Right ventricle myocardium inferior (tissue), 1 donor: ENCODE results near the gene BCL11B. TPM values are rescaled to one million over a fixed set of nuclear protein-coding genes. Genes with fewer than 3 reads are reported as not detected.

Experiments used
- ATAC-seq: fragments of 200-7000 bp; cut with Tn5 transposase; one replicate; pipeline ENCODE4 v1.9.1; 2020; ENCODE audit warnings: mild to moderate bottlenecking, moderate library complexity
- DNase-seq: peaks from one replicate; pipeline ENCODE4 v3.0.0; 2021; ENCODE audit errors: missing footprints
- intact Hi-C: fragments of 100-400 bp; cut with DNase I; formaldehyde crosslinking; loops from one replicate; pipeline ENCODE4 v1.11.0; 2022
- total RNA-seq: library from RNA; stranded (reverse); fragmentation: NEBNext Ultra II Directional; extraction: Animal tissue kit (Norgen Biotek cat#: 25700); gene quantifications from one replicate; pipeline ENCODE4 v1.2.1, GENCODE V29; 2021
- donor health status: DM: no; HTN: yes; CAD: no; lungs with severe emphysema.

BCL11B gene
- total RNA-seq, 1 donor from 2014 or later: 0.14 TPM

DNA sequence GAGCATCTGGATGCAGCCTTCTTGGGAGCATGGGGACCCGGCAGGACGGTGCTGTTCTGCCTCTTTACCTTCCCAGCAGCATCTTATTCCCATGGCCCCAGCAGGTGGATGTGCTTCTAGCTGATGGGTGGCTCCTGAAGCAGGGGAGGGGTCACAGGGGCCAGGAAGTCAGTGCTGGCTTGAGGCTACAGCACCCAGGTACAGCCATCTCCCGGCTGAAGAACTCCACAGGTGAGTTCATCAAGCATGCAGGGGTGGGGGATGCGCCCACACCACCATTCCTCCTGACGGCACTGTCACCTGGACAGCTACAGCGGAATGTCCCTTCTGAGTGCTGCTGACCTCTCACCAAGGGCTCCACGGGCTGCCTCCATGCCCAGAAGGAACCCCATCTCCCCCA lies 57.3 kb downstream of the BCL11B start:
- no peak for ATAC-seq
- intact Hi-C loops: no loop called here
- DNase-seq: no peak

DNA sequence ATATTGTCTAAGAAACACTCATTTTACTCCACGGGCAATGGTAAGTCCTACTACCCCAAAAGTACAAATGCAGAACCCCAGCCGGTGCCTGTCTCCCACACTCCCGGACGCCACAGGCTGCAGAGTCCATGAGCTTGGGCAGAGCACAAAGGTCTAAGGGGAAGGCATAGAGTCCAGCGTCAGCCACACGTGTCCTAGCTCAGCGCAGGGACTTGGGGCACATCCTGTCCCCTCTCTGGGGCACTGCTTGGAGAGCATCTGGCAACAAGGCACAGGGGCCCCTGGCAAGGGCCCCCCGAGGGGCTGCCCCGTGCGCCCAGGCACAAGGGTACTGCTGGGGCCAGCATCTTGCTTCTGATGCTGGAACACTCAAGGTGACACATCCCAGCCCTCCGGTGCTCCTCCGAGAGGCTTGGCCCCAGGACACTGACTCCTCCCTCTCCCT lies 58.4 kb downstream of the BCL11B start:
- no peak for ATAC-seq
- intact Hi-C loops: no loop called here
- peak; percentile 63 for DNase-seq

DNA sequence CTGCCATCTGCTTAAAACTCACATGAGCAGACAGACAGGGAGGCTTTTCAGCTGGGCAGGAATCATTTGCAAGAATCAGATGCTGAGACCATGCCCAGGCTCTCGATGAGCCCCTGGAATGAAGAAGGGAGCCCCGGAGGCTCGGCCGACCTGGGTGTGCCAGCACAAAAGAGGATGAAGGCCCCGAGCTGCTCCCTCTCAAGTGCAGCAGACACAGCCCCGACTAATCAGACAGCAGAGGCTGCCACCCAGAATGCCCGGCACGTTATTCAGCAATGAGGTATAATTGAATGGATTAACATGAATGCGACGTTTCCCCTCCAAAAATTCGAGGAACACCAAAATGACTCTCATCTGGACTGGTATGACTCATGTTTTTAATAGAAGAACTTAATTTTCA lies 58.9 kb downstream of the BCL11B start:
- intact Hi-C loops: no loop called here
- no peak for ATAC-seq
- DNase-seq: peak; percentile 39

DNA sequence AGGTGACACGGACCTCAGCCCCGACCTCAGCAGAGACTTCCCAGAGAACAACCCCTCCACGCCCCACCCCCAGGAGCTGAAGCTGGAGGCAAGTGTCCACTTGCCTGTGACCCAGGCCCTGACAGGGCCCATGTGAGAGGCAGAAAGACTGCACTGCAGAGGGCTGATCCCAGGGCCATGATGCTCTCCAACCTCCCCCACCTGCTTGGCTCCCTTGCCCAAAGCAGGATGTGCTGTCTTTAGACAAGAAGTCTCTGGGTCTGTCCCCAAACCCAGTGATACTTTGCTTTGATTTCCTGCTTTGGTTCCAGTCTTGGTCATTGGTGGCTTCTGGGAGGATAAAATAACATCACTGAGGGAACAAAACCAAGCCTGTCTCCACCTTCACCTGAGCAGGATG lies 59.4 kb downstream of the BCL11B start:
- DNase-seq: no peak
- no peak for ATAC-seq
- intact Hi-C loops: no loop called here

DNA sequence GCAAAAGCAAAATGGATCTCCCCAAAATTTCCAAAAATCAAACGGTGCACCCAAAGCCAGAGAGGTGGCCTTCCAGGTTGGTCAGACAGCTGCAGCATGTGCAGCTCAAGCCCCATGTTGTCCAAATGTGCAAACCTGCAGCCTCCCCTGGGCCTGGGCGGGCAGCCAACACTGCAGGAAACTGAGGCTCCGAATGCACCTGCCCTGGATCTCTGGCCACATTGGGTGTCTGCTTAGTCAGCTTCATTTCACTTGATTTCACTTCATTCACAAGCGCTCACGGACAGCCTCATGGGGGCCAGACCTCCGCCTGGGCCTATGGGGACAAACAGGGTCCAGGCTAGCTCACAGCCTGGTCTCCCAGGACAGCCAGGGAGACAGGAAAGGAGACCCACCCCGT lies 59.8 kb downstream of the BCL11B start:
- no peak for ATAC-seq
- peak; percentile 18 for DNase-seq

DNA sequence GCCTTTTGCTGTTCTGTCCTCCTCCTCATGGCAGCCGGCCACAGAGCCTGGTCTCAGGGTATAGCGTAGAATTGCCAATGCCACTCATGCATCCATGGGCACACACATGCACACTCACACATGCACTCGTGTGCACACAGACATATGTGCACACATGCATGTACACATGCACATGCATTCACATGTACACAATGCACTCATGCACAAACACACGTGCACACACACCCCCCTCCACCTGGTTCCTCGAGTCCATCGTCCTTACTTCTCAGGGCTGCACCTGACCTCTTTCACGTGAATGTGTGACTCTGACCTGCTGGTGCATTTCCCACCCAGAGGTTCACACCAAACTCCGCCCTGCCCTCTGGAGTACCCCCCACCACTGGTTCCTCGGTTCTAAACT lies 60.6 kb downstream of the BCL11B start:
- ATAC-seq (no peak), DNase-seq (peak; percentile 41)
- intact Hi-C loops: no loop called here

More for the DNA sequence above, 59.8 kb downstream of the BCL11B start:
- intact Hi-C loops: no loop called here

DNA sequence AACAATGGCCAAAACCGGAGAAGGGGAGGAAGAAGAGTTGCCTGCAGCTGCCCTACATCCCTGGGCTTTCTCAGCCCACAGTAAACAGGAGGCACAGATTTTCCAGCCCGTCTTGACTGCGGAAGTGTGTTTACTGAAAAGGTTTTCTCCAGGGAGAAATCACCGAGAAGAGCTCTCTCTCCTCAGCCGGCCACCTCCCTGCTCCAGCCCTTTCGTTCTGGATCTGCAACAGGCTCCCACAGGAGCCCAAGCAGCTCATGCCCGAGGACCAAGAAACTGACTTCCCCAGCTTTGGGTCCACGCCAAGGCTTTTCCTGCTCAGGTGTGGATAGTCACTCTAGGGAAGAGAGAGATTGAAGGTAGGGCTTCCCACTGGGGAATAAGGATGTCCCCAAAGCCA lies 61.7 kb downstream of the BCL11B start:
- ATAC-seq (no peak), DNase-seq (peak; percentile 4)
- intact Hi-C loops: no loop called here

DNA sequence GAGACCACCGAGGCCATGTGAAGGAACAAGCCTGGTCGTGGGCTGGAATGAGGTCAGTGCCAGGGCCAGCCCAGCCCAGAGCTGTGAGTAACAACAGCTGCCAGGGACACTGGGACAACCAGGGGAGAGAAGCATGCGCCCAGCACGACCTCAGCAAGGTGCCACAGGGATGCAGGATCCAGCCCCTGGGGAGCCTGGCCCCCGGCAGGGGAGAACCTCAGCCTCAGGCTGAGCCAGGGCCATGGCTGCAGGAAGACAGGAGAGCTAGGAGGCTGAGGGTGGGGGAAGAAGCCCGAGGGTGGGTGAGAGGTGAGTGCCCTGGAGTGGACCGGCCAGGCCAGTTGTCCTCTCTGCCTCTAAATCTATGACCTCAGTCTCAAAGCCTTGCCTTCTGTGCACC lies 62.6 kb downstream of the BCL11B start:
- ATAC-seq: no peak
- intact Hi-C loops: no loop called here
- DNase-seq: peak; percentile 17

DNA sequence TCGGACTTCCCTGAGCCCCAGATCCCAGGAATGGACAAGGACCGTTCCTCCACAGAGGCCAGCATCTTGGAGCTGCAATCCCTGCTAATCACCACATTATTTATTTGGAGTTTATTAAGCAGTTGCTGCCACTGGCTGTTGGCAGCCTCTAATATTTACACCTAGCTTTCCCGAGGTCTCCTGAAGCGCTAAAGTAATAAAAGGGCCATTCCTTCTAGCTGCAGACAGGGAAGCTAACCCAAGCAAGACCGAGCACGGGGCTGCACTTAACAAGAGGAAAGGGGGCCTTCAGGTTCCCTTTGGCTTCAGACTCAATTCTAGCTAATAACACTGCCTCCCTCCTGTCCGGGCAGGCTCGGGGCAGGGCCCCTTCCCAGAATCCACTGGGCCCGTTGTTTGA lies 63.7 kb downstream of the BCL11B start:
- DNase-seq (peak; percentile 15), ATAC-seq (no peak)
- intact Hi-C loops: no loop called here

DNA sequence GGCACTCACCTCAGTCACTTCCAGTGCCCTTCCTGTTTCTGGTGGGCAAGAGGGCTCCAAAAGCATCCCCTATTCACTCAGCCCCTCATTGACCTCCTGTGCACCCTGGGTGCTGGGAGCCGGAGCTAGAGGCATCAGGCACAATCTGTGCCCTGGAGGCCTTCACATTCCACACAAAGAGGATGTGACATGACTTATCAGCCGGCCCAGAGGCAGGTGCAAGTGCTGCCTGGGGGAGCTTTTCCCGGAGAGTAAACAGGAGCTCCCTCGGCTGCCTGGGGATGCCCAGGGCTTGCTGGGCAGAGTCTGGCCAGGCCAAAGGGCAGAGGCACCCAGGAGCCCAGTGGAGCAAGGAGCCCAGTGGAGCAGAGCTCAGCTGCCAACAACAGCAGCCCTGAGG lies 64.5 kb downstream of the BCL11B start:
- ATAC-seq (no peak), DNase-seq (peak; percentile 28)
- intact Hi-C loops: no loop called here

DNA sequence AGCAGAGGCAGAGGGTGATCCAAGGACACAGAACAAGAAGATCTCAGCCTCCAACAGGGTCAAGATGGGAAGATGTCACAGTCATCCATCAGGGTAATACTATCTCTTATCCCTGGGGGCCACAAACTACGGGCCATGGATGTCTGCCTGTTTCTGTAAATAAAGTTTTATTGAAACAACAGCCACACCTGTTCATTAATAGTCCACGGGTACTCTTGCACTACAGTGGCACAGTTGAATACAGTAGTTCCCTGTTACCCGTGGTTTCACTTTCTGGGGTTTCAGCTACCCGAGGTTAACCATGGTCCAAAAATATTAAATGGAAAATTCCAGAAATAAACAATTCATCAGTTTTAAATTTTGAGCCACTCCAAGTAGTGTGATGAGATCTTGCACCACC lies 65.9 kb downstream of the BCL11B start:
- no peak for ATAC-seq
- DNase-seq: no peak
- intact Hi-C loops: no loop called here

DNA sequence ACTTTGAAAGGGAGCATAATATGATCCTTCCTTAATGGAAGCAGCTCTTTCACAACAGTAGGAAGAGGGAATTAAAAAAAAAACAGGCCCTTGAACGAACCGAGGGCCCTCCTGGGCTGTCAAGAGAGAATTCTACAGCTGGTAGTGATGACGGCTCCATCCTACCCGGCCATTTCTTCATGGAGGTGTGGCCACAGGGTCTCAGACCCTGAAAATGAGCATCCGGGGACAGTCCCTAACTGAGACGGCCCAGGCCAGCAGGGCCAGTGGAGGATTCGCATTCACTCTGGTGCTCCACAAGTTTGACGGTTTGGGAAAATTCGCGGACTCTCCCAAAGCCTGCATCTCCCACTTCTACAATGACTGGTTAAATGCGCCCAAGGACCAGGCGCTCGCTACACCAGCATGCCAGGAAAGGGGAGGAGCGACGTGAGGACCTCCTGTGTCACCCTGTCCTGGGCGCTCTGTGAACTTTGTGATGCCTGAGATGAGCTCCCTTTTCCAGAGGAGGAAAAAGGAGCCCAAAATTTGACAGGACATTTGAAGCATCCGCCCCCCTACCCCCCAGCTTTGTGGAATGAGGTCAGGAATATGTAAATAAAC lies 66.8 kb downstream of the BCL11B start:
- ATAC-seq (no peak), DNase-seq (peak; percentile 14)
- intact Hi-C loops: no loop called here

DNA sequence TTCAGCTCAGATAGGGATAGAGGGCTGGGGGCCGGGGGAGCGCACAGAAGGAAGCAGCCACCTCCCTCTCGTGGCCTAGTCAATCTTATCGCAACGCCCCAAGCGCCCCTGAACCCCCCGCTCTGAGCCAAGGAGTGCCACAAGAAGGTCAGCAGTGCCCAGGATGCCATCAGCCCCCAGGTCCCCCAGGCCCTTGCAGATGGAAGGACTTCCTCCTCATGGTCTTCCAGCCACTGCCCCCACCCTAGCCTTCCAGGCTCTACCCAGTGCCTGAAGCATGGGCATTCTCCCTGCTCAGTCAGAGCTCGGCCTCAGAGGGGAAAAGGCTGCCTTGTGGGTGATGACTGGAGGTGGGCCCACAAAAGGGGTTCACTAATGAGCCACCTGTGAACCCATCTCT lies 68.2 kb downstream of the BCL11B start:
- peak; percentile 45 for DNase-seq
- intact Hi-C loops: no loop called here
- ATAC-seq: no peak

DNA sequence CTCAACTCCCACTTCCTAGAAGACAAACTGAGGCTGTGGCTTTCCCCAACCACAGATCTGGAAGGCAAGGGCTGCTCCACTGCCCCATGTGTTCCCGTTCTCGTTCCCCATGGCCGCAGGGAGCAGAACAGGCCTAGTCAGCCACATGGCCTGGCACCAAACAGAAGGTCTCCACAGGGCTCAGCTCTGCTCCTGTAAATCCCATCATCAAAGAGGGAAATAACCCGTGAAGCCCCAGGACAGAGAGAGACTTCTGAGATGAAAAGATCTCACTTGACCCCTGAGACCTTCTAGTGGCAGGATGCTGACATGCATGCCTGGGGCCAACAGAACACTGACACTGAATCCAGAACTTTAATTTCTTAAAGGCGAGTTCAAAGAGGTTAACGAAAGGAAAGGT lies 68.9 kb downstream of the BCL11B start:
- intact Hi-C loops: no loop called here
- ATAC-seq (no peak), DNase-seq (peak; percentile 20)

DNA sequence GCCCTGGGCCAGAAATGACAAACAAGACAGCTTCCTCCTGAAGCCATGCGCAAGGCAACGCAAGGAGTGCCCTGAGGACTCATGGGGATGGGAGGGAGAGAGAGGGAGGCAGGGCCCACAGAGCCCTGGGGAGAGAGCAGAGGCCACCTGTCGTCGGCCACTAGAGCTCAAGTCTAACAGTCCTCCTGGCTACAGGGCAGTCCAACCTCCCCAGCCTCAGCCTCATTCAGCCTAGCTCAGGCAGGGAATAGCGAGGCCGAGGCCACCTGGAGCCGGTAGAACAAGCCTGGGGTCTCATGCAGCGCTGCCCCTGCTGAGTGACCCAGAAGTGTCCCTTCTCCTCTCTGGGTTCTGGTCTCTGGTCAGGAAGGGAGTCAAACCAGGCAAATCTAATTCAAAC lies 69.5 kb downstream of the BCL11B start:
- DNase-seq (peak; percentile 62), ATAC-seq (no peak)
- intact Hi-C loops: no loop called here

DNA sequence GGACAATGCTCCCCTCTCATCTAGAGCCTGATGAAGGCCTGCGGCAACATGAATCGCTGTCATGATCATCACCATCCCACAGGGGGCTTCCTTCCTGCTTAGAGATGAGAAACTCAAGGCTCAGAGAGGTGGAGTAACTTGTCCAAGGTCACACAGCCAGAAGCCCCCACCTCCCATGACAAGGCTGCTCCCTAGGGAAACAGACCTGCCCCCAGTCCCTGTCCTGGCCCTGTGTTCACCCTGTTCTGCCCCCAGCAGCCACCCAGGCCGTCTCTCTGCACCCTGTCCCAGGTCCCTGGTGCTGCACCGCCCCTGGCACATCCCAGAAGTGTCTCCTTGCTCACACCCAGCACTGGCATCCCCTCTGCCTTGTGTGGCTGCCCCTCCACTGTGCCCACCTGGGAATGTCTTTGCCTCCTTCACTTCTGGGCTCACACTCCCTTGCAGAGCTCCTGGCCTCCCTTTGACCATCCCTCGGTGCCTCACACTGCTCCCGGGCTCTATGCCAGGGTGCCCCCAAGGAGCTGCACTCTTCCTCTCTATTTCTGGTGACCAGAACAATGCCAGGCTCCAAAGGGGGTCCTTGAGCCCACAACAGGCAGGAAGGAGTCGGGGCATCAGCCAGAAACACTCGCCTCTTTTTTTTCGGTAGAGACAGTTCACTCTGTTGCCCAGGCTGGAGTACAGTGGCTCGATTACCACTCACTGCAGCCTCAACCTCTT lies 70.5 kb downstream of the BCL11B start:
- DNase-seq (peak; percentile 22), ATAC-seq (no peak)
- intact Hi-C loops: no loop called here

DNA sequence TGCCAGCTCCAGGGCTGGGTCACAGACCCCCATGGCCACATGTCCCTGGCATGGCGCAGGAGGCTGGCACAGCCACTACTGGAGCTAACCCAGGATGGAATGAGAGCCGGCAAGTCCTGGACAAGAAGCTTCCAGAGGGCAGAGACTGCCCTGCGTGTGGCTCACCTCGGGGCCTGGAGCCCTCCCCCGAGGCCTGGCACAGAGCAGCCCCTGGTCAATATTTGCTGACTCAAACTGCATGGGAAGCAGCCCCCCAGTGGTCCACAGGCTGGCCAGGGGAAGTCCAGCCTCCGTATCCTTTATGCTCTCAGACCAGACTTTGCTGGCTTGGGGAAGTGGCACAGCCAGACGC lies 71.4 kb downstream of the BCL11B start:
- intact Hi-C loops: no loop called here
- ATAC-seq: no peak
- peak; percentile 46 for DNase-seq

DNA sequence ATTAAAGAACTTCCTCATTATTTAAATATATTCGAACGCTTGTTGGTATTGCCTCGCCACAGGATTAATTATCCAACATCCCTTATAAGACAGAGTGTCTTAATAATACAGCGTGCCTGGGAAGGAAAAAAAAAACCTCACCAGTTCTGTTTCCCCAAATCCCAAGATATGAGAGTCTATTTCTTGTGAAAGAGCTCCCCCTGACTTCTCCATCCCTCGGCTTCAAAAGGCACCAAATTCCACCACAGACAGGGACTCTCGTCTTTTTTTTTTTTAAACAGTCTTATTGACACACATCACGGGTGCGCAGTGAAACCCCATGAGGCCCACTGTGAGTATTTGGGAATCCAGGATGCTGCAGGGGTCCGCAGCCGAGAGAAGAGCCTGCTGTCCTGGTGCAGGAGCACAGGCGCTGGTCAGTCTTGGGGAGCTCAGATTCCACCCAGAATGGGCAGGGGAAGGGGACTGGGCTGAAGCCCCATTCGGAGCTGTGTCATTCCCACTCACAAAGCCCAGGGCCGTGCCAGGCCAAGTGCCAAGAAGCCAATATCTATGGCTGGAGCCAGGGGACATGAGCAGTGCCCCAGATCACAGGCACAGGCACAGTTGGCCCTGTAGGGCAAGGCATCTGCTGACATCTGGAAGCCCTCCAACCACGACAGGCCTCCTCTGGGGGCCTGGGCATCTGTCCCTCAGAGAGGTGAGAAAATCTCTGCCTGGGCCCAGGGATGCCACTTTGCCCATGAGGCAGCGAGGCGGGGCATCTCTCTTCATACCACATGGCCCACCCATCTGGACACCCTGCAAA lies 71.9 kb downstream of the BCL11B start:
- DNase-seq (peak; percentile 69), ATAC-seq (peak; percentile 84)
- intact Hi-C loops: no loop called here

DNA sequence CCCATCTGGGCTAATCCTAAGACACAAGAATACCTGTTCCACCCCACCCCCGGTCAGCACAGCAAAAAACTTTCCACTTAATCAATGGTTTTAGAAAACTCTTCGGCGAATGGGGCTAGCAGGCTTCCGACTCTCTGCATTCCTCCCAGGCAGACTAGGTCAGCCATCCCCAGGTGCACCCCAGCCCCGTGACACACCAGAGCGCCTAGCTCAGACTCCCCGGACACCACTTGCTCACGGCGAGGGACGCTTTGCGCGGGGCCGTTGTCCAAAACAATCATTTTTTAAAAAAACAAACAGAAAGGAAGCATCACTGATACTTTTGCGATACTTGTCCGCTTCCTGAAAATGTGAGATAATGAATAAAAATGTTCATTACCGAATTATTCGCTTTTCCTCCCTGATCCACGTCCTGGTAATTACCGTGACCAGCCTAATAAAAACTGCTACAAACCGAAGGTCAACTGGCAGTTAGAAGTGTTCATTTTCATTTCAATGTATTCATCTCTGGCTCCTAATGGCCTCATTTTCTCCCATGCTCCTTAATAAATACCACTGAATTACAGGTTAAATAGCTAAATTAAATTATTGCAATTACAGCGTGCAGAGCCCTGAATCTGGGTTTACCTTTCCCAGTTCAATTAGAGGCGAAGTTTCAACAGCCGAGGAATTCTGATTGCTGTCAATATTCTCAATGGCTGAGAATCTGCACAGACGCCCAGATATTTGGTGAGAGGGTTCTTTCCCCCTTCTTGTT lies 73.1 kb downstream of the BCL11B start:
- peak; percentile 59 for DNase-seq
- intact Hi-C loops: no loop called here

More for the DNA sequence above, 73.1 kb downstream of the BCL11B start:
- ATAC-seq: no peak
